HL-60/S4 (cell line): Measurements from ENCODE around the gene TMED9.
"Not testable (repeated sequence)": the region's sequence is repeated elsewhere in the genome, so short reads cannot be mapped to it uniquely, and the experiment has no call there.

ENCODE experiments used
- in situ Hi-C: fragments of 300-500 bp; cut with MboI; formaldehyde crosslinking; loops from 2 replicates; pipeline ENCODE4 v1.14.3; 2022; ENCODE audit warnings: low sequenced_read_pairs

The TMED9 gene

GRCh38 chr5:177592010-177592834 lies at the start of gene TMED9:
Gene TMED9 (plus strand): TSS chr5:177592203. CDS start chr5:177592215, 12 bp downstream.
- in situ Hi-C loops, result no loop called here

GRCh38 chr5:177542816-177543465 lies 49.1 kb upstream of the TMED9 start:
- in situ Hi-C loops, result no loop called here

- in situ Hi-C loops, result no loop called here
Observed at GRCh38 chr5:177545487-177546257, 46.3 kb upstream of the TMED9 start.

GRCh38 chr5:177546258-177546741 lies 45.7 kb upstream of the TMED9 start:
- in situ Hi-C loops, result no loop called here

- in situ Hi-C loops, result no loop called here
Observed at GRCh38 chr5:177547736-177548135, 44.3 kb upstream of the TMED9 start.

- in situ Hi-C loops, result no loop called here
Observed at GRCh38 chr5:177548495-177548894, 43.5 kb upstream of the TMED9 start.

GRCh38 chr5:177550122-177550521 lies 41.9 kb upstream of the TMED9 start:
- in situ Hi-C loops, result no loop called here

GRCh38 chr5:177552839-177553455 lies 39.1 kb upstream of the TMED9 start:
- in situ Hi-C loops, result no loop called here

- in situ Hi-C loops, result no loop called here
Observed at GRCh38 chr5:177553671-177554429, 38.2 kb upstream of the TMED9 start.

GRCh38 chr5:177554474-177555111 lies 37.4 kb upstream of the TMED9 start, which contains the start of gene FAM193B:
Gene FAM193B (minus strand): TSS chr5:177554563. CDS start chr5:177554458, 105 bp downstream.
- in situ Hi-C loops, result no loop called here

GRCh38 chr5:177555228-177555627 lies 36.8 kb upstream of the TMED9 start:
- in situ Hi-C loops, result no loop called here

- in situ Hi-C loops, result no loop called here
Observed at GRCh38 chr5:177555665-177556064, 36.3 kb upstream of the TMED9 start.

- in situ Hi-C loops, result no loop called here
Observed at GRCh38 chr5:177557041-177557647, 34.9 kb upstream of the TMED9 start.

GRCh38 chr5:177557796-177558195 lies 34.2 kb upstream of the TMED9 start:
- in situ Hi-C loops, result no loop called here

- in situ Hi-C loops, result not testable (repeated sequence)
Observed at GRCh38 chr5:177559446-177559941, 32.5 kb upstream of the TMED9 start.

- in situ Hi-C loops, result no loop called here
Observed at GRCh38 chr5:177565046-177565445, 27.0 kb upstream of the TMED9 start.

GRCh38 chr5:177568326-177568725 lies 23.7 kb upstream of the TMED9 start:
- in situ Hi-C loops, result no loop called here

GRCh38 chr5:177569894-177570293 lies 22.1 kb upstream of the TMED9 start:
- in situ Hi-C loops, result no loop called here

GRCh38 chr5:177575488-177575887 lies 16.5 kb upstream of the TMED9 start:
- in situ Hi-C loops, result no loop called here
